DMS 273 (cell line): ENCODE data around the gene GRK2.

ENCODE experiments used
- DNase-seq: peaks from one replicate; lab custom pipeline; 2025; ENCODE audit not compliant: unreplicated experiment; lab: John Stamatoyannopoulos, UW

Gene GRK2

DNA sequence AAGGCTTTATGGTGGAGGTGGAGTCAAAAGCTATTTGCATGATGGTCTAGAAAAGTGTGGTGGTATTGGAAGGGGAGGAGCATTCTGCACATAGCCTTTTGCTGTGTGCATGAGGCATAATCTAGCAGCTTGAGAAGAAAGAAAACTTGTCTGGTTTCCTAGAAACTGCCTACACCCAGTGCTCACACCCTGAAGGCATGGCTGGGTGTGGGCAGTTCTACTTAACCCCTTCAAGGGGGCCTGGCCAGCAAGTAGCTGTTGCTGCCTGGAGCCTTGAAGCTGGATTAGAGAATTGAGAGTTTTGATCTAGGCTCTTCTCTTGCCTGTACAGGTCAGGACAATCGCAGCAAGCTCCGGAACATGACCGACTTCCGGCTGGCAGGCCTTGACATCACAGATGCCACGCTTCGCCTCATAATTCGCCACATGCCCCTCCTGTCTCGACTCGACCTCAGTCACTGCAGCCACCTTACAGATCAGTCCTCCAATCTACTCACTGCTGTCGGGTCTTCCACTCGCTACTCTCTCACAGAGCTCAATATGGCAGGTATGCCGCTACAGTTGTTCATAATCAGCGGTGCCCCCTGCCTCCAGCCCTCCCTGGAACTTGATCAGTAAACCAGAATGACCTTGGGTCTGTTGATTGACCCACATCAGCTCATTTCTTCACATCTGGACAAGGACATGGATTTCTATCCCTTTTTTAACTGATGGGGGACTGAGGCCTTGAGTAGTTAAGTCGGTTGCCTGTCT, 12.2 kb upstream of the GRK2 start:
- no peak for DNase-seq

DNA sequence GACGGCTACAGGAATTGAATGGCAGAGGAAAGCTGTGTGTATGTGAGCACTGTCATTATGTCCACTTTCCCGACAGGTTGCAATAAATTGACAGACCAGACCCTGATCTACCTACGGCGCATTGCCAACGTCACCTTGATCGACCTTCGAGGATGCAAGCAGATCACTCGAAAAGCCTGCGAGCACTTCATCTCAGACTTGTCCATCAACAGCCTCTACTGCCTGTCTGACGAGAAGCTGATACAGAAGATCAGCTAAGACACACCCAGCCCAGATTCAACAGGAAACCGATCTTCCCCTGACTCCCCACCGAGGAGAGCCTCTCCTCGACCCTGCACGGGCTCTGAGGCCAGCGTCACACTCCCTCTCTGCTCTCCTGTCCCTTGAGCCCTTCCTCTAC, 11.5 kb upstream of the GRK2 start:
- DNase-seq: no peak

DNA sequence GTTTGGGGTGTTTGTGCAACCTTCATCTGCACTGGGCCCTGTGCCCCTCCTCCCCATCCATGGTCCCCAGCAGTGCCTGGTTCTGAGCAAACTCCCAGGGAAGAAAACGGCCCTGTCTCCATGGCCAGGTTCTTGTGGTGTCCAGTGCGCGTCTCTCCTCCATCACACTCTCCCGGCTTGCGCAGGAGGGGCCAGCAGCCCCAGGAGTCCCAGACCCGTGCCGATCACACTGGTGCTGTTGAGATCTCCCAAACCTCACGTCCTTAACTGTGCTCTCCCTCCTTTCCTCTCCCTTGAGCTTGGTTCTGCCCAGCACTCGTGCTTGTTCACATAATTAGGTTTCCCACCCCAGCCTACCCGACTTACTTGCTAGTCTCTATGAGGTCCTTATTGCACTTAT, 10.9 kb upstream of the GRK2 start:
- no peak for DNase-seq

DNA sequence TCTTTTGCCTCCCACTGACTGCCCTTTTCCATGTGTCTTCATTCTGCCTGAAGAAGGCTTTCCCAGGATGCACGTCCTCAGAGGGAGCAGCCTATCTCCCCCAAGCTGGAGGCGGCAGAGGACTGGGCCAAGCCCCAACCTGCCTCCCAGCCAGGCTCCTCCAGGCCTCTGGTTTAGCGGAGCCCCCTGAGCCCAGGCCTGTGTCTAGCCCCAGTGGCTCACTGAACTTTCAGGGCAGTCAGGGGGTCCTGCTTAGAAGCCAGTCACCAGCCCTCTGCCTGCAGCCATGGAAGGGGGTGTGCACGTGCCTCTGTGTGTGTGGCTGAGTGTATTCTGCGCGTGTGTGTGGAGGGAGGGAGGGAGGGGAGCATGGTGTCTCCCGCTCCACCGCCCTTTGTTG, 10.4 kb upstream of the GRK2 start:
- DNase-seq: no peak

DNA sequence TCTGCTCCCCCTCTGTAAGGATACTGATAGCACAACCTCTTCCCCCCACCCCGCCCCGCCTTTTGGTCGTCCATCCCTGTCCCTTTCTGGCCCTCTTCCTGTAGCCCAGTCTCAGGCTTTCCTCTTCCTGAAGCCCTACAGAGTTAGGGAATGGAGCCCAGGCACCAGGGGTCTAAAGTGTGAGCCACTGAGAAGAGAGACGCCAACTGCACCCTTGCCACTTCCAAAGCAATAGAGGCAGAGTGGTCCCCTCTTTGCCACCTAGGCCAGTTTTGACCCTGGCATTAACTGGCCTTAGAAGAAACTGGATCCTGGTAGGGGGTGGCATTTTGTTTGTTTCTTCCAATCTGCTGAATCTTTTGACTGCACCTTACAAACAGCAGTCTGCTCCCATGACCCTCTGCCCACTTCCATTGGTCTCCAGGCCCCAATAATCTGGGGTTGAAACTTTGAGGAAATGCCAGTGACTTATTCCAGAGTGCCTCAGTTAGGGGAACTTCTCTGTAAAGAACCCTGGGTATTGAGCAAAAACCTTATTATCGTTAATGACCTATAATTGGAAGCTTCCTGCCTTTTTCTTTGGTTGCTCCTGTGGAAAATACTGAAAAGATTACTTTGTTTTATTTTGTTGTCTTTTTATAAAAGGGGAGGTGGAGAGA, 9.7 kb upstream of the GRK2 start:
- no peak for DNase-seq

DNA sequence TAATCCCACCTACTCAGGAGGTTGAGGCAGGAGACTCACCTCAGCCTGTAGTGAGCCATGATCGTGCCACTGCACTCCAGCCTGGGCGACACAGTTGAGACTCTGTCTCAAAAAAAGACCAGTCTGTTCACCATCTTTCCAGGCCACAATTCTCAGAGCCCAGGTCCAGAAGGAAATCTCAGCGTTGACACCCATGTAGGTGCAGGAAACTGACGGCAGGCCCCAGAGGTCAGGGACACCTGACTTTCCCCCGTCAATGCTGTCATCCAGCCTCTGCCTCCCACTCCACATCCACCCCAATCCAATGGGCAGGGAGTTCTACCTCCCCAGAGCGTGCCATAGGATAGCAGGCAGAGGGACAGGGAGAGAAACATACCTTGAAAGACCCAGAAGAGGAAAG, 5.9 kb upstream of the GRK2 start:
- no peak for DNase-seq

DNA sequence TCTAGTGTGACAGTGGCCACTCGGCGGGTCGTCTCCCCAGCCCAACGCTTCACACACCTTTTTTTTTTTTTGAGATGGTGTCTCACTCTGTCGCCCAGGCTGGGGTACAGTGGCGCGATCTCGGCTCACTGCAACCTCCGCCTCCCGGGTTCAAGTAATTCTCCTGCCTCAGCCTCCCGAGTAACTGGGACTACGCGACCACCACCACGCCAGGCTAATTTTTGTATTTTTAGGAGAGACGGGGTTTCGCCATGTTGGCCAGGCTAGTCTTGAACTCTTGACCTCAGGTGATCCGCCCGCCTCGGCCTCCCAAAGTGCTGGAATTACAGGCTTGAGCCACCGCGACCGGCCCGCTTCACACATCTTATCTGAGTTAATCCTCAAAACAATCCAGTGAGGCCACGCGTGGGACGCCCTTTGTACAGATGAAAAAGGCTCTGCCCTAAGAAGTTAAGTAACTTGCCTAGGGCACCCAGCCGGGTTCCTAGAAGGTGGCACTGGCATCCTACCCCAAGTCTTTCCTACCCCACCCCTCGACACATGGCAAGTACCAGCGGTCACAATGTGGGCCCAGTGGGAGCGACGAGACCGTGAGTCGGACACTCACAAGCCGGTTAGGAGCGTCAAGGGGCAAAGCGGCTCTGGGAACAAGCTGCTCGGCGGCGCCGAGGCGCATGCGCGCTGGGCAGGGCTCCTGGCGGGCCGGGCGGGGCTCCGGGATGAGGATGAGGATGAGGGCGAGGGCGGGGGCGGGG, 5.2 kb upstream of the GRK2 start:
- DNase-seq: peak; percentile 69

DNA sequence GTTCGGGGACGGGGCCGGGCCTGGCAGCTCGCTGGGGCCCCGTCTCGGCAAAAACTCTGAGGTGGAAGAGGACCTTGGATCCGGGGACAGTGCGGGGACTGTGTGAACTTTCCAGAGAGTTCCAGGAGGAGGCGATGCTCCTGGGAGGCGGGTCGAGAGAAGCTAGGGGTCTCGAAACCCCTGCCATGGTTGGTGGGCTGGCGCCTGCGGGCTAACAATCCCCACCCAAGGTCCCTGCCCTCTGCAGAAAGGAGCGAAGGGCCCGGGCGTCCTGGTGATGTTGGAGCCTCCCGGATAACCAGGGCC, 4.7 kb upstream of the GRK2 start:
- no peak for DNase-seq

DNA sequence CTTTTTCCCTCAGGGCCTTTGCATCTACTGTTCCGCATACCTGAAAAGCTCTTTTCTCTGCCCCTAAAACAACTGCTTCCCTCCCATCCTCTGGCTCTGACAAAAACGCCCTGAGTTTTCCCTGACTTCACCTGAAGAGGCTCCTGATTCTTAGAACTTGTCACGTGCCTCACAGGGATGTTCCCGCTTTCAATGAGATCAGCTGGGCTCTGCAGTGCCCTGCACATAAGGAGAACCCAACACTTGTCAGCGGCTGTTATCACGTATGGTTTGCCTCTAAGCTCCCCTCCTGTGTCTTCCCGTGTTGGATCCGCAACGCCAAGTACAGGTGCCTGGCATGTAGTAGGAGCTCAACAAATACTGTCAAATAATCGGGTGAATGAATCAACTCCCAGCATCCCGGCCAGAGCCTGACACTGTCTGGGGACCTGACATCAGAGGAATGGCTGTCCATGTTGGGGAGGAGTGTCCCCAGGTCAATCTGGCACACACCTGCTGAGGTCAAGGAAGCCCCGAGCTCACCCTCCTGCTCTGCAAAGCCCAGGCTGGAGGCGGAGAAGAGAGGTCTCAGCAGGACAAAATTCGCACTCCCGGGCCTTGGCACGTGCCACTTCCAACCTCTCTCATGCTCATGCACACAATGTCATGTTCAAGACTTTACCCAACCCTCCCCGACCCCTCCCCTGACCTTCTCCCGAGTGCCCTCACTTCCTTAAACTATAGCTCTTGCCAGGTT, 4.2 kb upstream of the GRK2 start:
- no peak for DNase-seq

DNA sequence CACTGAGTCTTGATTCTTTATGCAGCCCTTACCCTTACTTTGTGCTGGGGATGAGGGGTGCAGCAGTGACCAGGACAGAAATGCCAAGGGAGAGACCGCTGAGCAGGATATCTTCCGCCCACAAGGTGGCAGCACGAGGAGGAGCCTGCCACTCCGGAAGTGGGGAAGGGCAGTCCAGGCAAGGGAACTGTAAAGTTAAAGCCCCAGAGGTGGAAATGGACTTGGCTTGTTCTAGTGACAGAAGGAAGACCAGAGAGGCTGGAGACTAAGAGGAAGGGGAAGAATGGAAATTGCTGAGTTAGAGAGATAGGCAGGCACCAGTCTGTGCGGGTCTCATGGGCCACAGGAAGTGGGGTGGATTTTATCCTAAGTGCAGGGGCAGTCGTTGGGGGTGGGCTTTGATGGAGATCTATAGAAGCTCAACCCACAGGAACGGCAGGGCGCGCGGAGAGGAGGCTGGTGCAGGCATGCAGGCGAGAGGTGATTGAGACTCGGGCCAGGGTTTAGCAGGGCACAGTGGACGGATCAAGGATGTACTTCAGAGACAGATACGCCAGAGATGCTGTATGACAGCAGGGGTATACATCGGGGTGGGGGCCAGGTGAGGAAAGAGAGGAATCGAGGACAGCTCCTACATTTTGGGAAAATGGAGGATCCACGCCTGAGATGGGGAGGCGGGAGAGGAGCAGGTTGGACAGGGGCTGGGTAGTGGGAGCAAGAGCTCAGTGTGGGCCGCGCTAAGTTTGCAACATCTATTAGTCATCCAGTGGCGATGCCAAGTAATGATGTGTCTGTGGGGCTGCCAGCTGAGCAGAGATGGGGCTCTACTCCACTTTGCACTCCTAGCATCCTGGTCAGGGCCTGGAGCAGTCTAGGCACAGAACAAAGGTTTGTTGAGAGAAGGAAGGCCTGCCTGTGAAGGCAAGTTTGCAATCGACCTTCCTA, 3.3 kb upstream of the GRK2 start:
- peak; percentile 81 for DNase-seq

DNA sequence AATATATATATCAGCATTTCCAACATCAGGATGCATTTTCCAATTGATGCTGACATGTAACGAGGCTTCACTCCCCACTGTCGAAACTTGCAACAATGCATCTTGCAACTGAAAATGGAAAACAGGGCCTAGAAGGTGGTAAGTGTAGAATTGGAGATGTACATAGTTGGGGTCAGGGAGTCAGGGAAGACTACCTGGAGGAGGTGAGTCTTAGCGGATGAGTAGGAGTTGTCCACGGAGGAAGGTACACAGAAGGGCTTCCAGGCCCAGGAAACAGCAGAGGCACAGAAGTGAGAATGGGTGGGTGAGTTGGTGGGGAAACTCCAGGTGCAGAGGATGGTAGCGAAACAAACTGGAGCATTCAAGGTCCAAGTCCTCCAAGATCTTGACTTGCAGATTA, 2.0 kb upstream of the GRK2 start:
- DNase-seq: no peak

DNA sequence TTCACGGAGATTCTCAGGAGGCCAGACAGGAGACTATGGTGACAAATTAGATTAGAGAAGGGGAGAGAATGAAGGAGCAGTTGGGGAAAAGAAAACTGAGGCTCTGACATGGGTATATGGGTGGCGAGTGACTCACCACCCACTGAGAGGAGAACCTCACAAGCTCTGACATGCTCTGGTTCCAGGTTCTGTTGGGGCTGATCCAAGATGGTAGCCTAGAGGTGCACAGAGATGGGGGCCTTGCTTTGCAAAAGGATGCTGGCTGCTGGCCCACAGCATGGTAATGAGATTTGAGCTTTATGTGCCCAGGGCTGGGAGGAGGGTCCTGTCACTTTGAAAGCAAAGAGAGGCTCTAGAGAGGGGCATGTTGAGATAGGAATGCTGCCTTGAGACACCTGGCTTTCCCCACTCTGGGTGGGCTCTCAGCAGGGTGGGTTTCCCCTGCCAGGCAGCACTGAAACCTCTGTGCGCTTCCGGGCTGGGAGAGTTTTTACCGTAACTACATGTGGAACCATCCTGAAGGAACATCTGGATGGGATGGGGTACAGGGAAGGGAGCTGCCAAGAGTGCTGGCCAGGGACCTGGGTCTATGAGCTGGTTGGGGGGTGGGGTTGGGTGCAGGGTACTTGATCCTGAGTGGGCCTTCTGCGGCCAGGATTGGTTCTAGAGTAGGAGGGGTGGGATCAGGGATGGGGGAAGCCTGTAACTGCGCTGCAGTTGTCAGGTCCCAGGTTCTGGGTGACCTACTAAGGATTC, 1.2 kb upstream of the GRK2 start:
- no peak for DNase-seq

DNA sequence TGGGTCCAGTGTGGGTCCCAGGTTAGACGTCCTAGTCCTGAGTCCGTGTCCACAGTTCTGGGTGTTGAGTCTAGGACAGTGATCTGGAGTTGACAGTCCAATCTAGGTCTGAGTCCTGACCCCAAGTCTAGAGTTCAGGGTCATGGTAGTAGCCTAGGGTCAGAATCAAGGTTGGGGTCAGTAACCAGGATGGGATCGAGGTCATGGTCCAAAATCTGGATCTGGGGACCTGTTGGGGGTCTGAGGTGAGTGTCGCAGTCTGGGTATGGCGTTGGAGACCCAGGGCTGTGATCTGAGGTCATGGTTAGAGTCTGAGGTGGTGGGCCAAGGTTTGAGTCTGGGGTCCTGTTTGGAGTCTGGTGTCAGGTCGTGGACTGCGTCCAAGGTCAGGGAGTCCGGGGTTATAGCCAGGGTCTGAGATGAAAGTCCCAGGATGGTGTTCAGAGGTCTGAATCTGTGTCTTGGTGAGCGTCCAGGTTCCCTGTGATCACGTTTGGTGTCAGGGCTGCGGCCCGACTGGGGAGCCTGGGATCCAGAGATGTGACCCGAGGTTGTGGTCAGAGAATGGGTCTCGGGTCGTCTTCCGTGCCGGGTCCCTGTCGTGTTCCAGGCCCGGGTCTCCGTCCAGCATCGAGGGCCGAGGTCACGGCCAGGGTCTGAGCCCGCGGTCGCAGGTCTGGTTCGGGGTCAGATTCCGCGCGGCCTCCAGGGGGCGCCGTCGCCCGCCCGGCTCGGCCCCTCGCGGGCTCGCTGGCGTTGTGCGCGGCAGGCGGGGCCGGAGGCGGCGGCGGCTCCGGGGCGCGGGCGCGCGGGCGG, 432 bp upstream of the GRK2 start:
- DNase-seq: peak; percentile 79

DNA sequence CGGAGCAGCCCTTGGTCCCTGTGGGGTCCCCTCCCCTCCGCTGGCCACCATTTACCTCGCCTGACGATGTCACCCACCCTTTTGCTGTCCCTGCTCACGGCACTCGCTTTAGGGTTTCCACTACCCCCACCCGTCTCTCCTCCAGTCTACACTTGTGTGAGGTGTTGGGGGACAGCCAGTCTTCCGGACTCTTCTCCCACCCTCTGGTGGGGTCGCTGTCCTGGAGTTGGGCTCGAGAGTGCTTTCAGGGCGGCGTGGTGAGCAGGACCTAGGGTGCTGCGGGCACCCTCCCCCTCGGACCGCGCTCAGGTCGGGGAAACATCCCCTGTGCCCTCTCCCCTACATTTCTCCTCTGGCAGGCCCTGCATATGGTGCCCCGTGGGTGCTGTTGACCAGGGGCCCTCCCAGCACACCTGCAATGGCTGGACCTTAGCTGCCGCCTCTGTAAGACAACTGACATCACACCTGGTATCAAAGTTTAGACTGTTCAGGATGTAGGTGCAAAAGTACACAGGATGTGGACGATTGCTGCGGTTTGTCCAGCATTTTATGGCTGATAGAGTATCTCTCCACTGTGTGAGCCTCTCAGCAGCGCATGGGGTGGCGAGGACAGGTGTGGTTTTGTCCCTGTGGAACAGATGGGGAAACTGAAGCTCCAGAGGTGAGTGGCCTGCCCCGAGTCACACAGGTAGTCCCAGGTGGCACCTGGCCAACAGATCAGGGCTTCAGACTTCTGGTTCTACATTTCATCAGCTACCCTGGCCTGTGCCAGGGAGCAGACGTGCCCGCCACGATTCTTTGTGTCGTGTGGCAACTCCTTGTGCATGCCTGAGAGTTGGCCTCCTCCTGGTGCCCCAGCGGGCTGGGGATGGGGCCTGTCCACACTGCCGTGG, 1.2 kb downstream of the GRK2 start:
- no peak for DNase-seq

DNA sequence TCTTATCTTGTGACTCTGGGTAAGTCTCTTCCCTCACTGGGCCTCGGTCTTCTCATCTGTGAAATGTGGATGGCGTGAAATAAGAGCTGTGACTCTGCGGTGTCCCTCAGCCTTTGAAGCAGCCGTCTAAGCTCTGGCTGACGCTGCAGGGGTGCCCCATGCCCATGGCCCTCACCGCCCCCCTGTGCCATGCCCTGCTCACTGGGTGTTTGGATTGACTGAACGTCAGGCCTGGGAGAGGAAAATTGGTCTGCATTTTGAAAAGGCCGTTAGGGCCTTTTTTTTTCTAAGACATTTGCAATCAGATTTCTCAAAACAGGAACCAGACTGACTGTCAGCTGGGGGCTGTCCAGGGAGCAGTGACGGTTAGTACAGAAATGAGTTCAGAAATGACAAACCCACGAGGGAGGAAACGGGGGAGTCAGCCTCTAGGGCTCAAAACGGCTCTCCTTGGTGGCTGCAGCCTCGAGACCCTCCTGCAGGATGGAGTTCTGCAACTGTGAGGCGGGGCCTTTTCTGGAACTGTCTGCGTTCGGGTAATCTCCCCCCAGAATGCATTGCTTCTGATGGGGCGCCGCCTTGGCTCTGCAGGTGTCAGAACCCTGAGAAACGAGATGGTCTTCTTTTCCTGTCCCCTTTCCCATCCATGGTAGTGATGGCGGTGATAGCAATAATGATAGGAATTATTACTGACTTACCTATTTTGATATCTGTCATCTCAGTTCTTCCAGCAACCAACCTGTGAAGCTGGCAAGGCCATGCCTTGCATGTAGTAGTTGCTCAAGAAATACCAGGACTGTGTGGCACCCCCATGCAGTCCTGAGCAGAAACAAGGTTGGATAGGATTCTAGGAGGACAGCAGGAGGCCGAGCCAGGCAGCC, 2.0 kb downstream of the GRK2 start:
- no peak for DNase-seq

DNA sequence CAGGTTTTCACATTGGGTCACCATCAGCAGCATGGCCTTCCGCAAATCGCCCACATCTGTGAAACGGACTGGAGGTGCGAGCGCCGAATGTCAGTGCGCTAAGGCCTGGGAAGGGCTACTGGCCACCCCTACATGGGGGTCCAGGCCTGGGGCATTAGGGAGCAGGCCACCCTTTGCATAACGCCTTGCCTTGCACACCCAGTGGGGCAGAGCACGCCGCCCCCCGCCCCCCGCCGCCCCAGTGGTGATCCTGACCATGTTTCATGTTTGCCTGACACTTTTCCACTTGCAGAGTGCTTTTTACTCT, 2.6 kb downstream of the GRK2 start:
- DNase-seq: no peak
